ENCODE measurements around the gene GABRB1. TPM values are rescaled to one million over a fixed set of nuclear protein-coding genes. Genes with fewer than 3 reads are reported as not detected.

Gene GABRB1
- total and polyA plus RNA-seq, 2 donors (not counting 1 experiment from before 2014, with no cell fraction given) = not detected

DNA sequence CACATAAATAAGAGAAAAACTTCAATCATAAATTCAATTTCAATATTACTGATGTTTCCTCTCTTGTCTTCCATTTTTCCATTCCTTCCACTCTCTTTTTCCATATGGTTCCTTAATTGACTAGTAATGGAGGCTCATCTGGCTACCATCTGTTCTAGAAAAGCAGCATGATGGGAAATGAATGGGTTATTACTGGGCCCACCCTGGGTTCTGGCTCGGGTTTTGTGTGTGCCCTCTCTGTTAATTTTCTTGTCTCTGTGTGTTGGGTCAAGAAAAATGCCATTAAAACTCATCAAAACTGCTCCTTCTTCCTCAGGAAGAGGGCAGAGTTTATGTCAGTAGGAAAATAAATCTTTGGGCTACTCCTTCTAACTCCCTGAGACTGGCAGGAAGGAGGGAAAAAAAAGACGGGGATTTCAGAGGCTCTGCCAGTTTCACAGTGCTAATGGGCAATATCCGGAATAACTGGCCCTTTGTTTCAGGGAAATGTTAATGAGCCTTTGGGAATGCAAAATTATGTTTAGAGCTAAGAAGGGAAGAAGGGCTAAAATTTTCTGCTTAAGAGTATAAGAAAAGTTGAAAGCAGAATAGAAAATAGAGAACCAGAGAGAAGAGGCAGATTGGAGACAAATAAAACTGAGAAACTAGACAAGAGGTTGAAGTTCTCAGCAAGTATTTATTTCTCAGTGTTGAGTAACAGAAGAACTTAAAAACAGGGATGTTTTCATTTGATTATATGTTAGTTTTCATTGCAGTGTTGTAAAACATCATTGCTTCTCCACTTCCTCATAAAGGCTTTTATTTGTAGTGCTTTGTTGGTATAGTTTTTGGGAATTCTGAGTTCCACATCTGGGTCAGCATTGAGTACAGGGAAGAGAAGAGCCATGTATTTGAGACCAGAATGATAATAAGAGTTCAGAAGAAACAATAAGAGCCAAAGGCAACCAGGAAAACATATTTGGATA is 19.7 kb downstream of the GABRB1 start:
- Histone ChIP-seq H3K4me3 (ENCODE audit: control extremely low read depth in 1 of 5, extremely low read depth in 1 of 5, insufficient read depth in 1 of 5, low read depth in 2 of 5, low read length in 4 of 5) (no peak overlapping the region), H3K27ac (ENCODE audit: low read length in 2 of 2) (no peak overlapping the region), H2AFZ (ENCODE audit: insufficient read depth, low read depth, low read length, poor library complexity, severe bottlenecking) (no peak overlapping the region), H3K4me1 (ENCODE audit: control insufficient read depth in 2 of 2, insufficient read depth in 2 of 2, low read length in 2 of 2) (no peaks in the 10 kb centered on the region), H3K9me3 (ENCODE audit: control extremely low read depth in 1 of 3, control insufficient read depth in 2 of 3, insufficient read depth in 1 of 3, low read length in 2 of 3) (no peaks in the 10 kb centered on the region), H3K36me3 (replicated peaks in 1 of 2; ENCODE audit: control extremely low read depth in 1 of 2, control insufficient read depth in 1 of 2, extremely low read depth in 1 of 2, insufficient read depth in 2 of 2, low read length in 1 of 2) (no peaks in the 10 kb centered on the region), H3K4me2 (replicated peaks; ENCODE audit: low read depth, low read length, poor library complexity, severe bottlenecking) (no peak overlapping the region), H3K79me2 (ENCODE audit: control insufficient read depth, insufficient read depth, low read length) (no peaks in the 10 kb centered on the region), H3K27me3 (replicated peaks in 1 of 4; ENCODE audit: control extremely low read depth in 1 of 4, control insufficient read depth in 3 of 4, insufficient read depth in 4 of 4, low read length in 3 of 4) (no peaks in the 10 kb centered on the region), H3K9ac (ENCODE audit: low read length) (no peak overlapping the region), H4K20me1 (ENCODE audit: control insufficient read depth, insufficient read depth, low read length, poor library complexity, severe bottlenecking) (no peaks in the 10 kb centered on the region)
- no peak for ATAC-seq (ENCODE audit: low read depth)
- TF ChIP-seq CTCF (IDR thresholded peaks at IDR 0.05) (no peak), EZH2 (IDR thresholded peaks at IDR 0.05; ENCODE audit: borderline replicate concordance, insufficient read depth, low read depth, low read length, poor library complexity, severe bottlenecking) (no peak)
- Mint-ChIP-seq H3K27ac (no peak overlapping the region), H3K9me3 (ENCODE audit: insufficient read depth) (no peaks in the 10 kb centered on the region), H3K4me1 (no peaks in the 10 kb centered on the region), H3K27me3 (no peaks in the 10 kb centered on the region), H3K4me3 (no peak overlapping the region)
- intact Hi-C loops (cut with micrococcal nuclease) = no loop called here
- CTCF ChIA-PET = no interaction called here
- POLR2A ChIA-PET = no interaction called here
- no peak for DNase-seq
- WGBS (ENCODE audit: insufficient coverage) = 40% methylated on average over 2 of the region's 3 CpGs

DNA sequence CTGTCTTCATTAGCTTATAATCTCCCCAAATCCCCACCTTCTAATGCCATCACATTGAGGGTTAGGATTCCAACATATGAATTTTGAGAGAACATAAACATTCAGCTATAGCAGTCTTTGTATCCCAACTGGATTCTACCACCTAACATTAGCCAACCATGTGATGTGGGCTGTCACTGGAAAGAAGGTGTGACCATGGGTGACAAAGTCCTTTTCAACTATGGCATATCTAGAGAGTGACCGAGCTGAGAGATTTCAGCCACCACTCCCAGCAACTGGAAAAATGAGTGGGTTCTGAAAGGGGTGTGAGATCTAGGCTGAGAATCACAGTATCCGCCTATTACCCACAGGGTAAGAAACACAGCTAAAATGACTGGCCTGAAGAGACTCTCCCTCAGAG is 22.1 kb downstream of the GABRB1 start:
- Histone ChIP-seq H3K9ac (ENCODE audit: low read length) (no peak overlapping the region), H3K36me3 (replicated peaks in 1 of 2; ENCODE audit: control extremely low read depth in 1 of 2, control insufficient read depth in 1 of 2, extremely low read depth in 1 of 2, insufficient read depth in 2 of 2, low read length in 1 of 2) (no peaks in the 10 kb centered on the region), H3K27me3 (replicated peaks in 1 of 4; ENCODE audit: control extremely low read depth in 1 of 4, control insufficient read depth in 3 of 4, insufficient read depth in 4 of 4, low read length in 3 of 4) (no peaks in the 10 kb centered on the region), H3K4me3 (ENCODE audit: control extremely low read depth in 1 of 5, extremely low read depth in 1 of 5, insufficient read depth in 1 of 5, low read depth in 2 of 5, low read length in 4 of 5) (no peak overlapping the region), H3K79me2 (ENCODE audit: control insufficient read depth, insufficient read depth, low read length) (no peaks in the 10 kb centered on the region), H2AFZ (ENCODE audit: insufficient read depth, low read depth, low read length, poor library complexity, severe bottlenecking) (no peak overlapping the region), H3K9me3 (ENCODE audit: control extremely low read depth in 1 of 3, control insufficient read depth in 2 of 3, insufficient read depth in 1 of 3, low read length in 2 of 3) (no peaks in the 10 kb centered on the region), H3K4me1 (ENCODE audit: control insufficient read depth in 2 of 2, insufficient read depth in 2 of 2, low read length in 2 of 2) (no peaks in the 10 kb centered on the region), H4K20me1 (ENCODE audit: control insufficient read depth, insufficient read depth, low read length, poor library complexity, severe bottlenecking) (no peaks in the 10 kb centered on the region), H3K27ac (ENCODE audit: low read length in 2 of 2) (no peak overlapping the region), H3K4me2 (replicated peaks; ENCODE audit: low read depth, low read length, poor library complexity, severe bottlenecking) (no peak overlapping the region)
- Mint-ChIP-seq H3K27me3 (no peaks in the 10 kb centered on the region), H3K4me1 (no peaks in the 10 kb centered on the region), H3K4me3 (no peak overlapping the region), H3K27ac (no peak overlapping the region), H3K9me3 (ENCODE audit: insufficient read depth) (no peaks in the 10 kb centered on the region)
- no CpG with 5 or more reads among the region's 2 CpGs for WGBS (ENCODE audit: insufficient coverage)
- CTCF ChIA-PET = no interaction called here
- no peak for ATAC-seq (ENCODE audit: low read depth)
- intact Hi-C loops (cut with micrococcal nuclease) = no loop called here
- POLR2A ChIA-PET = no interaction called here
- TF ChIP-seq EZH2 (IDR thresholded peaks at IDR 0.05; ENCODE audit: borderline replicate concordance, insufficient read depth, low read depth, low read length, poor library complexity, severe bottlenecking) (no peak), CTCF (IDR thresholded peaks at IDR 0.05) (no peak)
- no peak for DNase-seq

Measured in B cell (primary cell).